HG03097 (cell line): ENCODE data around the gene C3.
A peak's percentile ranks its signal among the peaks of the same experiment; 100 is the strongest.
"Not testable (repeated sequence)": the region's sequence is repeated elsewhere in the genome, so short reads cannot be mapped to it uniquely, and the experiment has no call there.

Source experiments
- ATAC-seq: cut with Tn5 transposase; IDR thresholded peaks from one replicate; pipeline ENCODE4 v1.9.1; 2021; ENCODE audit not compliant: unreplicated experiment, low FRiP score

Gene C3

DNA sequence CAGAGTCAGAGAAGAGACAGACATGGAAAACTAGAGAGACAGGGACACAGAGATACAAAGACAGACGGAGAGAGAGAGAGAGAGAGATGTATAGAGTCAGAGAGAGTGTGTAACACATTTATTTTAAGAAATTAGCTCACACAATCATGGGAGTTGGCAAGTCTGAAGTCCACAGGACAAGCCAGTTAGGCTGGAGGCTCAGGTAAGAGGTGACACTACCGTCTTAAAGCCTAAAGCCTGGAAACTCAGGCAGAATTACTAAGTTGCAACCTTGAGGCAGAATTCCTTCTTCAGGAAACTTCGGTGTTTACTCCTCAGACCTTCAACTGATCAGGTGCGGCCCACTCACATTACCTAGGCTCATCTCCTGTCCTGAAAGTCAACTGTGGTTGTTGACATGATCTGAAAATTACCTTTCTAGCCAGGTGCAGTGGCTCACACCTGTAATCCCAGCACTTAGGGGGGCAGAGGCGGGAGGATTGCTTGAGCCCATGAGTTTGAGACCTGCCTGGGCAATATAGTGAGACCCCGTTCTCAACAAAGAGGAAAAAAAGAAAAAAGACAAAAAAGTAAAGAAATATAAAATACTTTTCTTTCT, 47.7 kb downstream of the C3 start:
- ATAC-seq = no peak

DNA sequence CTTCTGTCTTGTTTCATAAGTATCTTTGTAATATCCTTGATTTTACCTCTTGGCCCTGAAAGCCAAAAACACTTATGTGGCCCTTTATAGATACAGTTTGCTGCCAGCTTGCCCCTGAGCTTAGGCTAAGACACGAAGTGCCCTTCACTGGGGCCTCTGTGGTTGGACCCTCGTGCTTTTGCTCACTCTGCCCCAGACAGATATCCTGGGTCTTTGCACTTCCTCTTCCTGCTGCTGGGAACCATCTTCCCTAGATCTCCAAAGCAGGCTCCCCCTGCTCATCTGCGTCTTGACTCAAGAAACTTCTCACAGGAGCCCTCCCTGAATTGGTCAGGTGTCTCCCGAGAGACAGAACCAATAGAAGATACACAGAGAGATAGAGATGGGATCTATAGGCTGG, 48.5 kb downstream of the C3 start:
- ATAC-seq = no peak

DNA sequence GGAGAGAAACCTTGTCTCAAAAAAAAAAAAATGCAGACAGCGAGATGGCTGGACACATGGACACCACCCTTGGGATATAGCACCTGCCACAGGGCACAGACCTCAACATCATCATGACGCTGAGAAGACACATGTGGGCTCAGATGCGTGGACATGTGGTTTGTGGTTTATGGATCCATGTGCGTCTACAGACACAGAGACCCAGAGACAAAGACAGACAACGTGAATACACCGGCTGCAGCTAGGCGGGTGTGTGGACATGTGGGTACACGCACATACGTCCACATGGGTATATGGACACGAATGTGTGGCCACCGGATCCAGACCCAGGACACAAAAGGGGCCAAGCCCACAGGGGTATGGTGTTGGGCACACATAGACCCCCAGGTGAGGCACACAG, 51.8 kb downstream of the C3 start:
- ATAC-seq = no peak

DNA sequence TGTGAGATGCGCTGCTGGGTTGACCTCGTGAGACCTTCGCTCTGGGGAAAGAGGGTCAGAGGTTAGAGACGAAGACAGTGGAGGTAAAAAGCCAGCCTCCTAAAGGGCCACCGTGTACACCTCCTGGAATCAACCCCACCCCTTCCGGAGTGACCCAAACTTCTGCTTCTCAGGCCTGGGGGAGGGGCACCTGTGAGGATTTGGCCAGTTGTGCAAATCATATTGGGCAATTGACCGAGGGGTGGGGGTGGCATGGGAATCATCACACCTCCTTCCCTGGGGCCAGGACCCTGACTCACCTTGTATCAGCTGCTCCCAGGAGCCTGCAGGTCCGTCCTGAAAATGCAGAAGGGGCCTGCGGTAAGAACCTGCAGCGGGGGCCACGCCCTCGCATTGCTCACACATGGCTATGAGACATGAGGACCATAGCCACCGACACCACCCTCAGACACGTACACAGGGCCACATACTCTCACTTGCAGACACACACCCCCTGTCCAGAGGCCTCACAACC, 53.3 kb downstream of the C3 start:
- no peak for ATAC-seq

DNA sequence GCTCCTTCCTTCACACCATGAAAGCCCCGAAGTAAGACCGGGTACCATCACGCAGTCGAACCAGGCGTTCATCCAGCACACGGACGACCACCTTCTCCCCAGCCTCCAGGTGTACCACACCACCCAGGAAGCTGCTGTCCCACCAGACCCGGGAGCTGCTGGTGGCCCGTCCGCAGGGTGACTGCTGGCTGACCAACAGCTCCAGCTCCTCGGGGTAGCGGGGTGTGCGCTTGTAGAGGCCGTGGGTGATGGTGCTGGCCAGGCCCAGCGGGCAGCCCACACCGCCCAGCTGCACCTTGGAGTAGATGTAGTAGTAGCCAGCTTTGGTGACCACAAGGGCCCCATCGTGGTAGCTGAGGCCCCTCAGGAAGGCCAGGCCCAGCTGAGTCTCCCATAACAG, 55.5 kb downstream of the C3 start:
- ATAC-seq = no peak

DNA sequence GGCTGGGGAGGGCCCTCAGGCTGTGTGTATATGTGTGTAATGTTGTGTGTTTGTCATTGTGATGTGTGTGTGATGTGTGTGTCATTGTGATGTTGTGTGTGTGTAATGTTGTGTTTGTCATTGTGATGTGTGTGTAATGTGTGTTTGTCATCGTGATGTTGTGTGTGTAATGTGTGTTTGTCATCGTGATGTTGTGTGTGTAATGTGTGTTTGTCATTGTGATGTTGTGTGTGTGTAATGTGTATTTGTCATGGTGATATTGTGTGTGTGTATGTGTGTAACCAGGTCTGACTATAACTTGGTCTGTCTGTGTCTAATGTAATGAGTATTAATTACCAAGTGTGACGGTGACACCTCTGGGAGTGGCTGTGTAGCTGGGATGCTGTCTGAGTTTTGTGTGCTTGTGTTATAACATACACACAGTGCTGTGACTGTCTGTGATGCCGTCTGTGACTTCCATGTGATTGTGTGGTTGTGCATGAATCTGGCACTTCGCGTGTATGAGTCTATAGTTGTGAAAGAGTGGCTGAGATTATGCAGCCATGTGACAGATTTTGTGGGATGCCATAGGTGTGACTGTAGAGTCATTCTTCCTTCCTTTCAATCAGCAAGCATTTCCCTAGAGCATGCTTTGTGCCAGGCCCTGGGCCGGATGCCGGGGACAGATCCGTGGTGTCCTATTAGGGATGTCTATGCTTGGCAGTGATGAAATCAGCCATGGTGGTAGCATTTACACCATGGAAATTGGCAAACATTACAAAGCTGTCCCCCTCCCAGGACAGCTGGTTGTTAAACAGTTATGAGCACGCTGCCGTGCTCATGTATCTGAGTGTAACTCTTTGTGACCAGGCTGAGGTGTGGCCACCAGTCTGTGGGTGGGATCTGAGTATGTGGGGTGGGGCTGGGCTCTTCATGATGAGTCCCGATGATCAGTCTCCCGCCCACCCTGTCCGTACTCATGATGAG, 56.9 kb downstream of the C3 start:
- ATAC-seq = no peak

DNA sequence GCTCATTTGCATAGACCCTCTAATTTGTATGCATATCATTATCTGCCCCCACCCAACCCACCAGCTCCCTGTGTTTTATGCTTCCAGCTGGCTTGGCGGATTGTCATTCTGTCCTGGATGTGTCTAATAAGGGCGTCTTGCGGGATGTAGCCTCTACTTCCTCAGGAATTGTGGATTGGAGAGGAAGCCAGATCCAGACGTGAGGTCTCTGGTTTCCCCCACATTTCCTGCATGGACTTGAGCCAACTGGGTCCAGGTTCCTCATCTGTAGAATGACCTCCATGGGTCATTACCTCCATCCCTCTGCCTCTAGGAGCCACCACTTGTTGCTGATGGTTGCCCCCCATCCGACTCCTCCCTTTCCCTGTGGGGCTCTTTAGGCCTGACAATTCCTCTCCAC, 57.7 kb downstream of the C3 start:
- no peak for ATAC-seq

DNA sequence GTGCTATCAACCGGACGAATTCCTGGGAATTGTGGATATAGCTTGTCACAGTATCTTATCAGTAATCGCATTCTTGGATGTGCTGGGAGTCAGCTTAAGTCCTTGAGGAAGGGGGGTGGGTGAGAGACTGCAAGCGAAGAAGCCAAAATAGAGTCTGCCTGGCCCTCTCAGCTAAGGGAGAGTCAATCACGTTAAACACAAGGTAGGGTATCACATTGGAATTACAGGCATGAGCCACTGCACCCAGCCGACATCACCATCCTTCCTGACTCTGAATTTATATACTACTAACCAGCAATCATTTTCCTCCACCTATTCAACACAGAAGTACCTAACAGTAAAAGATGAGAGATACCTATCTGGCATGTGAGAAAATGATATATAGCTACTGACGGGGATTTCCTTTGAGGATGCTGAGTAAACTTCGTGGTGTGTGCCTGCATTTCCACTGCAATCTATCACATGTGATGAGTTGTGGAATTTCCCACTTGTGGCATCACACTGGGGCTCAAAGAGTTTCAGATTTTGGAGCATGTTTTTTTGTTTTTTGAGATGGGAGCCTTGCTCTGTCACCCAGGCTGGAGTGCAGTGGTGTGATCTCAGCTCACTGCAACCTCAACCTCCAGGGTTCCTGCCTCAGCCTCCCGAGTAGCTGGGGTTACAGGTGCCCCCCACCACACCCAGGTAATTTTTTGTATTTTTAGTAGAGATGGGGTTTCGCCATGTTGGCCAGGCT, 58.8 kb downstream of the C3 start:
- ATAC-seq = peak; percentile 40

DNA sequence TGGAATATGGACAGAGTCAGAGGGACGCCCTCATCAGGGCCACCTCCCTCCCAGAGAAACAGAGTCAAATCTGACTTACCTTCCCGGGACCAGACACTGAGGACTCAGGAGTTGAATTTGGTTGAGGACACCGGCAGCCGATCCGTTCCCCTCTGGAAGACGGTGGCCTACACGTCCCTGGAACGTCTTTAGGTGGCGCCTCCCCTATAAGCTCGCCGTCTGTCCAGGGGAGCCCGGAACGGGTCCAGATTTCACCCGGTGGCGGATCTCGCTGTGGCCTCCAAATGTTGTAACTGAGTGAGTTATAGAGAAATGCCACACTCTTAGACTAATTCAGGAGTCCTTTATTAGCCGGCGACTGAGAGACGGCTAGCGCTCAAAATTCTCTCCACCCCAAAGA, 59.5 kb downstream of the C3 start:
- no peak for ATAC-seq

DNA sequence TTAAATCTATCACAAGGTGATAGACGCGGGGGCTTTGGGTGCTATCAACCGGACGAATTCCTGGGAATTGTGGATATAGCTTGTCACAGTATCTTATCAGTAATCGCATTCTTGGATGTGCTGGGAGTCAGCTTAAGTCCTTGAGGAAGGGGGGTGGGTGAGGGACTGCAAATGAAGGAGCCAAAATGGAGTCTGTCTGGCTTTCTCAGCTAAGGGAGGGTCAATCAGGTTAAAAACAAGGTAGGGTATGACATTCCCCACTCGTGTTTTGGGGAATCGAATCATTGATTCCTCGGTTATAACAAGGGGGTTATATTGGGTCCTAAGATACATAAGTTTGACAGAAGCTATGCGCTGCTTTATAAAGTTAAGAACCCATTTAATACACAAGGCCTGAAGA, 64.1 kb downstream of the C3 start:
- ATAC-seq = not testable (repeated sequence)

DNA sequence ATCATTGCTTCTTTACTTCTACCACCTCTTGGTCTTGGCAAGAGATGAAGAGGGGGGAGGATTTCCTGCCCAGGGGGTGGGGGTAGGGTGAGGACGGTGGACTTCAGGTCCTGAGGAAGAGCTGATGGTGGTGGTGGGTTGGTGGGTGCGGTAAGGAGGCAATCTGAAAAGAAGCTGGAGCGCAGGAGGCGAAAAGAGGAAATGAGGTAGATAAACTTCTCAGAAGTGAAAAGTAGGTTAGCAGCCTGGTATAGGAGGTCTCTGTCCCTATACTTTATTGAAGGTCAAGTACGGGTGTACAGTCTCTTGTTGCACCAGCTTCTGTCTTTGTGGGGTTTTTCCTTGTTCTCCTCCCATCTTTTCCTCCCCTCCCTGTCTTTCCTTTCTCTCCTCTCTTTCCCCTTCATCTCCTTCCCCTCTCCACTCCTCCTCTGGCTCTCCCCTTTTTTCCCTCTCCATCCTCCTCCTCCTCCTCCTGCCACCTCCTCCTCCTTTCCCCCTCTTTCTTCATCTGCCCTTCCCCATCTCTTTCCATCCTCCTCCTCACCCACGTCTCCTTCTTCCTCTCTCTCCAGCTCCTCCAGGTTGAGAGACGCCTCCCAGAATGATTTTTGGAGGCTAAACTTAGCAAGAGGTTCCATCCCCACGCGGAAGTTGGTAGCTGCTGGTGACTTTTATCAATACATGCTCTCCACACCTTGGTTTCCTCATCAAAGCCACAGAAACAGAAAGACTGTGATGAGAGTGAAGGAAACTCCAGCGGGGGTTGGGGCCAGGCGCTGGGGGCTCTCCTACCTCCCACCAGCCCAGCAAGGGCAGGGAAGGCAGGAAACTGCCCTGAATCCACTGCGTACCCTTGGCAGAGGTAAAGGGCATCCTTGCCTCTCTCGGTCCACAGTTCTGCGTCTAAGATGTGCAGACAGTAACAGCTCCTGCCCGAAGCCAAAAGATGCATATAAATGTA, 65.8 kb downstream of the C3 start:
- no peak for ATAC-seq

DNA sequence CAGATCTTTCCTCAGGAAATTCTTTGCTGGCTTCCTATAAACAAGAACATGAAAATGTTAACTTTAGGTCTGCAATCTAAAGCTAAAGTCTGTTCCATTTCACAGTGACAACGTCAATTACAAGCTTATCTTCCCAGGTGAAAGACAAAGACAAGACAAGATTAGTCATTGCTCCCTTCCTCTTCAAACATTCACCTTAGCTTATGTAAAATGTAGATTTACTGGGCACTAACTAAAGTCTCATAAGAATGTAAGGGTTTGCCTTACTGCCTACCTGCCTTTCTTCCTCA, 67.7 kb downstream of the C3 start:
- no peak for ATAC-seq

DNA sequence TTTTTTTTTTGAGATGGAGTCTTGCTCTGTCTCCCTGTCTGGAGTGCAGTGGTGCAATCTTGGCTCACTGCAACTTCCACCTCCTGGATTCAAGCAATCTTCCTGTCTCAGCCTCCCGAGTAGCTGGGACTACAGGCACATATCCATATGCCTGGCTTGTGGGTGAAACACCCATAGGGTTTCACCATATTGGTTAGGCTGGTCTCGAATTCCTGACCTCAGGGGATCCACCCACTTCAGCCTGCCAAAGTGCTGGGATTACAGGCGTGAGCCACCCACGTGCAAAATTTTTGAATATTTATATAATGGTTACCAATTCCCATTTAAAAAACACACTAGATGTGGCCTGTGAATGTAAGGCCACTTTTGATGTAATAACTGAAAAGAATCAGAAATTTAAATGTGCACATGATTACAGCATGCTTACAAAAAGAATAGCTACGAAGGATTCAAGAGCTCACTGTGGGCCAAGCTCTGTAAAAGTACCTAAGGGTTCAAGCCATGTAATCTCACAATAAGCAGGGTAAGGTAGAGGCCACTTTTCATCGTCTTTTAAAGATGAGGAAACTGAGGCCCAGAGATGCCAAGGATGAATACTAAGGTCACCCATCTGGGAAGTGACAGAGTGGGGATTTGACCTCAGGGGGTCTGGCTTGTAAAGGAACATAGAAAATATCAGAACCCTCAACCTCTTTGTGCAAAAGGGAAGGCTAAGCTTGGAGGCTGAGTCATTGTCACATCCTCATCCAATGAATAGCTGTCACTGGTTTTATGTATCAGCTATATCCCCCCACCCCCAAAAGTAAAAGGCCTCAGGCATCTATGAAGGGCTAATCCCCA, 68.3 kb downstream of the C3 start:
- ATAC-seq = no peak

DNA sequence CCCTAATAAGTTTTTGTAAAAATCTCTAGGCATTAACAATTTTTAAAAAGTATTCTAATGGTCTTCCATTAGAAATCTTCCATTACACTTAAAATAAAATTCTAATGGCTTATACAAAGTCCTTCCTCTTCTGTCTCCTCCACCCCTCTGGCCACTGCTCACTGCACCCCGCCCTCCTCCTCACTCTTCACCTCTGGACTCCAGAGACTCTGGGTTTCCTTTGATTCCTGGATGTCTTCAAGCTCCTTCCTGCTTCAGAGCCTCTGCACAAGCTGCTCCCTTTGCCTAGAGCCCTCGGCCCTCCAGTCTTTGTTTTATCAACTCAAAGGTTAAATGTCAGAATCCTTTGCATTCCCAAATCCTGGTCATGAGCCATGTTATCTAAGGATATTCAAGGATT, 71.3 kb downstream of the C3 start:
- no peak for ATAC-seq

DNA sequence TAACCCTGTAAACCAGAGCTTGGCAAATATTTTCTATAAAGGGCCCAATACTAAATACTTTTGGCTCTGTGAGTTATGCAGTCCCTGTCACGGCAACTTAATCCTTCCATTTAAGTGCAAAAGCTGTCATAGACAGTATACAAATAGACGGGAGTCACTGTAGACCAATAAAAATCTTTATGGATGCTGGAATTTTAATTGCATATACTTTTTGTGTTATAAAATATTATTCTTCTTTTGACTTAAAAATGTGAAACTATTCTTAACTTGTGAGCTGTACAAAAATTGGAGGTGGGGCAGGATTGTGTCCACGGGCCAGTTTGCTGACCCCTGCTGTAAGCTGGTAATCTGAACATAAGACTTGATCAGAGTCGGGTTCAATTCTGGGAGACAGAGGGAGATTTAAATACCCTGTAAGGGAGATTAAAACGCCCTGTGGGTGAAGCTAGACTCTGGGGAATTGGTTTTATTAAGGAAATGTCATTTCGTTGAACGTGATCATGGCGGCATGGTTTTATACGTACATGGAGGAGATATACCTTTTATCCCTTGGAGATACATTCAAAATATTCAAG, 72.2 kb downstream of the C3 start:
- ATAC-seq = no peak

DNA sequence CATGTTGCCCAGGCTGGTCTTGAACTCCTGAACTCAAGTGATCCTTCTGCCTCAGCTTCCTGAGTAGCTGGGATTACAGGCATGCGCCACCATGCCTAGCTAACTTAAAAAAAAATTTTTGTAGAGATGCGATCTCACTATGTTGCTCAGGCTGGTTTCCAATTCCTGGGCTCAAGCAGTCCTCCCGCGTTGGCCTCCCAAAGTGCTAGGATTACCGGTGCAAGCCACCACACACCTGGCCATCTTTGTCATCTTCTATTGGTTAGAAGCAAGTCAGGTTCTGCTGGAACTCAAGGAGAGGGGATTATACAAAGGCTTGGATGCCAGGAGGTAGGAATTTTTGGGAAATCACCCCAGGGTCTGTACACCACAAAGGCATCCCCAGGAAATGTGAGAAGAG, 75.7 kb downstream of the C3 start:
- ATAC-seq = no peak

DNA sequence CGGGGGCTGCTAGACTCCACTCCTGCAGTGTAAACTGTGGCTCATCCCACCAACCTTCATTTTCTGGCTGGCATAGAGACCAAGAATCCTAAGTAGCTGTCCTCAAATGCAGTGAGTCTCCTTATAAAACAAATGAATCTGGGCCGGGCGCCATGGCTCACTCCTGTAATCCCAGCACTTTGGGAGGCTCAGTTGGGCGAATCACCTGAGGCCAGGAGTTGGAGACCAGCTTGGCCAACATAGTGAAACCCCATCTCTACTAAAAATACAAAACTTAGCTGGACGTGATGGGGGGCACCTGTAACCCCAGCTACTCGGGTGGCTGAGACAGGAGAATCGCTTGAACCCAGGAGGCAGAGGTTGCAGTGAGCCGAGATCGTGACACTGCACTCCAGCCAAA, 80.1 kb downstream of the C3 start:
- not testable (repeated sequence) for ATAC-seq

DNA sequence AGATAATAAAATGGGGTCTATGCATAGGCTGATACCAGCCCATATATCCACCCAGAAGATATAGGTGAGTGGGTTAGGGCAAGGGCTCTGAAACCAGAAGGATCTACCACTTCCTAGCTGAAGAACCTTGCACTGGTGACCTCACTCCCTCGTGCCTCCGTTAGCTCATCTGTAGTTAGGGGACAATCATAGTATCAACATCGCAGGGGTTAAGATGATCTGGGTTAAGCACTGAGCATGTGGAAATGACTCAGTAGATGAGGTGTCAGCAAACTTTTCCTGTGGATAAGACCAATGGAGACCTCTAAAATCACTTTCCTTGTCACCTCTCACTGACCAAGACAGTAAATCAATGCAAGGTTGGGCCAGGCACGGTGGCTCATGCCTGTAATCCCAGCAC, 81.0 kb downstream of the C3 start:
- ATAC-seq = no peak

DNA sequence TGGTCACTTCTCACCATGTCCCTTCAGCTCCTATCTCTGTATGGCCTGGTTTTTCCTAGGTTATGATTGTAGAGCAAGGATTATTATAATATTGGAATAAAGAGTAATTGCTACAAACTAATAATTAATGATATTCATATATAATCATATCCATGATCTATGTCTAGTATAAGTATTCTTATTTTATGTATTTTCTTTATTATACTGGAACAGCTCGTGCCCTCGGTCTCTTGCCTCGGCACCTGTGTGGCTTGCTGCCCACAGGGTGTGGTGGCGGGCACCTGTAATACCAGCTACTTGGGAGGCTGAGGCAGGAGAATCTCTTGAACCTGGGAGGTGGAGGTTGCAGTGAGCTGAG, 87.0 kb downstream of the C3 start:
- not testable (repeated sequence) for ATAC-seq
